GM12878 (cell line): ENCODE data around the gene MSL1. TPM values are rescaled to one million over a fixed set of nuclear protein-coding genes. Genes with fewer than 3 reads are reported as not detected.
A peak's percentile ranks its signal among the peaks of the same experiment; 100 is the strongest.

Source experiments
- BRCA1 ChIP-seq: IDR thresholded peaks from 2 replicates; pipeline ENCODE4 v1.6.1; 2011; ENCODE audit warnings: low read depth, low read length, improper control_type of control experiment
- CBX5 ChIP-seq: sonication (generic); IDR thresholded peaks from 2 replicates; pipeline ENCODE4 v1.6.1; 2016; ENCODE audit warnings: low read depth, moderate library complexity, mild to moderate bottlenecking, inconsistent platforms
- FOXM1 ChIP-seq: IDR thresholded peaks from 2 replicates; pipeline ENCODE4 v1.6.1; 2012; ENCODE audit warnings: low read depth, mild to moderate bottlenecking, inconsistent platforms, low read length, moderate library complexity
- IKZF2 ChIP-seq, 2 experiments: fragments of 450-650 bp; IDR thresholded peaks; 2 replicates each; pipeline ENCODE4 v1.6.1; 2017; ENCODE audit warnings: mild to moderate bottlenecking in 2 of 2, moderate library complexity in 2 of 2
- IRF4 ChIP-seq: IDR thresholded peaks from 2 replicates; pipeline ENCODE4 v1.6.1; 2011; ENCODE audit warnings: low read depth, low read length
- JUNB ChIP-seq: IDR thresholded peaks from 2 replicates; pipeline ENCODE4 v1.6.1; 2016; ENCODE audit warnings: antibody characterized with exemption, mild to moderate bottlenecking
- LARP7 ChIP-seq: fragments of 450-650 bp; IDR thresholded peaks from 2 replicates; pipeline ENCODE4 v1.6.1; 2017; ENCODE audit warnings: mild to moderate bottlenecking
- MEF2A ChIP-seq: IDR thresholded peaks from 2 replicates; pipeline ENCODE4 v1.6.1; 2011; ENCODE audit warnings: low read depth, mild to moderate bottlenecking, low read length, moderate library complexity; ENCODE audit not compliant: insufficient read depth
- MYC ChIP-seq: IDR thresholded peaks from 2 replicates; pipeline ENCODE4 v1.6.1; 2011; ENCODE audit warnings: mild to moderate bottlenecking, low read length, moderate library complexity, inconsistent platforms; ENCODE audit not compliant: insufficient read depth, insufficient replicate concordance, insufficient read length, severe bottlenecking
- NFYA ChIP-seq: IDR thresholded peaks from 2 replicates; pipeline ENCODE4 v1.6.1; 2011; ENCODE audit warnings: low read depth, mild to moderate bottlenecking, low read length, improper control_type of control experiment, borderline replicate concordance
- RAD51 ChIP-seq: fragments of 450-650 bp; IDR thresholded peaks from 2 replicates; pipeline ENCODE4 v1.6.1; 2016; ENCODE audit warnings: moderate library complexity, mild to moderate bottlenecking, inconsistent platforms
- RBBP5 ChIP-seq: fragments of 200-600 bp; sonication (generic); conservative IDR thresholded peaks from 2 replicates; pipeline ENCODE4 v1.6.1; 2016
- polyA plus RNA-seq, 11 experiments: library from polyadenylated mRNA; depleted of rRNA in 4 of 11; unstranded in 6 of 11; stranded (reverse) in 5 of 11; fragments of >200 nt; fragmentation: Nextera tagmentation in 4 of 11; fragmentation: Illumina TruSeq in 1 of 11; extraction: Ambion mirVana in 4 of 11; extraction: Trizol in 1 of 11; gene quantifications; 1 replicate in 1 of 11; 2 replicates in 10 of 11; pipeline versions ENCODE4 v1.2.1 to v1.2.3, GENCODE V29; 2011 to 2016; ENCODE audit warnings: inconsistent platforms in 2 of 11, missing spikeins in 2 of 11, low read depth in 1 of 11
- total RNA-seq, 4 experiments: library from RNA; depleted of rRNA in 3 of 4; stranded (reverse); fragments of >200 nt in 3 of 4; fragmentation: Illumina TruSeq in 1 of 4; extraction: Trizol in 1 of 4; gene quantifications; 2 replicates each; pipeline versions ENCODE4 v1.2.1 to v1.2.3, GENCODE V29; 2013 to 2021
- TF ChIP-seq, protein P1 (sequence below): IDR thresholded peaks from 2 replicates; pipeline ENCODE4 v1.6.1; 2011; ENCODE audit warnings: low read depth, mild to moderate bottlenecking, low read length, moderate library complexity, borderline replicate concordance; ENCODE audit errors: extremely low read depth
- TF ChIP-seq, protein P2 (sequence below): fragments of 150-350 bp; IDR thresholded peaks from 2 replicates; pipeline ENCODE4 v1.6.1; 2014; ENCODE audit warnings: mild to moderate bottlenecking, low read depth, low read length
- TF ChIP-seq, protein P3 (sequence below): IDR thresholded peaks from 2 replicates; pipeline ENCODE4 v1.6.1; 2012; ENCODE audit warnings: low read length, inconsistent platforms
- TF ChIP-seq, protein P4 (sequence below): fragments of 450-650 bp; formaldehyde crosslinking; IDR thresholded peaks from 2 replicates; pipeline ENCODE4 v1.4.0; 2020; ENCODE audit warnings: mild to moderate bottlenecking, moderate library complexity
- TF ChIP-seq, protein P5 (sequence below): fragments of 450-650 bp; formaldehyde crosslinking; IDR thresholded peaks from 2 replicates; pipeline ENCODE4 v1.4.0; 2022; ENCODE audit warnings: mild to moderate bottlenecking, moderate library complexity

The MSL1 gene
- total and polyA plus RNA-seq, 10 of the 15 experiments (the other 5 are each of a cell fraction or from before 2014, with no cell fraction given), result 6.1 to 95.2 (median 51.8) TPM

DNA sequence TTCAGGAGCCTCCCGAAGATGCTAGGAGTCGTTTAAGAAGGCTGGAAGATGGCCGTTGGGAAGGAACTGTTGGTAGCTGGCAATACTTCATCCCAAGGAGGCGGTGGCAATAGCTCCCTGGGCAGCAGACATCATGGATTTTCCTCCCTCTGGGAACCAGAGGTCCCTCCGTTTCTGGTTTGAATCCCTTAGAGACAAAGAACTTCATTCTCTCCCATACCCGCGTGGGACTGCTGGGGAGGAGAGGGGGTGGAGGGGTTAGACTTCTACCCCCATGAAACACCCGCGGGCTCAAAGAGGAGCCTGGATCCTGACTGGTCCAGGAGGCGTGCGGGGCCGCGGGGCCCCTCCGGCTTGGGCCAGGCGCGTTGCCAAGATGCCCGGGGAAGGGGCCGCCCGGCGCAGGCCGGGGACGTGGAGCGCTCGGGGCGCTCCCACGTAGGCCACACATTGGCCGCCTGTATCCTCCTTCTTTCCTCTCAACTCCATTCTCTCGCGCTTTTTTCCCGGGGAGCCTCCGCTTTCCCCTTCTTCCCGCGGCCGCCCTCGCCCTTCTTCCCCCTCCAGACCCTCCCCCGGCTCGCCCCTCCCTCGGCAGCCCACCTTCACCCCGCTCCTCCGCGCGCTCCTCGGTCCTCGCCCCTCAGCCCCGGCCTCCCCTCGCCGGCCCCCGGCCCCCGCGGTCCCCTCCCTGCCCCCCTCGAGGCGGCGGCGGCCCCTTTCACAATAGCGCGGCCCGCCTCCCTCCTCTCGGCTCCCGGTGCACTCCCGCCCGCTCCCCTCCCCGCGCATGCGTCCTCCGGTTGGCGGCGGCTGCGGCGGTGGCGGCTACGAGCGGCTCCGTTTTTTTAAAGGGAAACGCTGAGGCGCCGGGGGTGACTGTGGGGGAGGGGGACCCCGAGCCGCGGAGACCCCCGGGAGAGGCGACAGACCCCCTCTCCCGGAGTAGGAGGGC, at the start of gene MSL1 (continued):
- no peak for TF ChIP-seq CBX5
- TF ChIP-seq, protein P1, sequence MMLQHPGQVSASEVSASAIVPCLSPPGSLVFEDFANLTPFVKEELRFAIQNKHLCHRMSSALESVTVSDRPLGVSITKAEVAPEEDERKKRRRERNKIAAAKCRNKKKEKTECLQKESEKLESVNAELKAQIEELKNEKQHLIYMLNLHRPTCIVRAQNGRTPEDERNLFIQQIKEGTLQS, result no peak
- TF ChIP-seq JUNB, result no peak
- TF ChIP-seq BRCA1, result no peak
- no peak for TF ChIP-seq FOXM1
- TF ChIP-seq NFYA, result no peak
- TF ChIP-seq, protein P2, sequence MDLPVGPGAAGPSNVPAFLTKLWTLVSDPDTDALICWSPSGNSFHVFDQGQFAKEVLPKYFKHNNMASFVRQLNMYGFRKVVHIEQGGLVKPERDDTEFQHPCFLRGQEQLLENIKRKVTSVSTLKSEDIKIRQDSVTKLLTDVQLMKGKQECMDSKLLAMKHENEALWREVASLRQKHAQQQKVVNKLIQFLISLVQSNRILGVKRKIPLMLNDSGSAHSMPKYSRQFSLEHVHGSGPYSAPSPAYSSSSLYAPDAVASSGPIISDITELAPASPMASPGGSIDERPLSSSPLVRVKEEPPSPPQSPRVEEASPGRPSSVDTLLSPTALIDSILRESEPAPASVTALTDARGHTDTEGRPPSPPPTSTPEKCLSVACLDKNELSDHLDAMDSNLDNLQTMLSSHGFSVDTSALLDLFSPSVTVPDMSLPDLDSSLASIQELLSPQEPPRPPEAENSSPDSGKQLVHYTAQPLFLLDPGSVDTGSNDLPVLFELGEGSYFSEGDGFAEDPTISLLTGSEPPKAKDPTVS, result no peak
- TF ChIP-seq RBBP5, result no peak
- no peak for TF ChIP-seq MYC
- no peak for TF ChIP-seq MEF2A
- TF ChIP-seq IKZF2 (IDR thresholded peaks at IDR 0.05), result peak in 1 of 2 experiments; percentile 12; a peak in 1 of 4 replicates
- TF ChIP-seq RAD51, result no peak
- TF ChIP-seq, protein P3, sequence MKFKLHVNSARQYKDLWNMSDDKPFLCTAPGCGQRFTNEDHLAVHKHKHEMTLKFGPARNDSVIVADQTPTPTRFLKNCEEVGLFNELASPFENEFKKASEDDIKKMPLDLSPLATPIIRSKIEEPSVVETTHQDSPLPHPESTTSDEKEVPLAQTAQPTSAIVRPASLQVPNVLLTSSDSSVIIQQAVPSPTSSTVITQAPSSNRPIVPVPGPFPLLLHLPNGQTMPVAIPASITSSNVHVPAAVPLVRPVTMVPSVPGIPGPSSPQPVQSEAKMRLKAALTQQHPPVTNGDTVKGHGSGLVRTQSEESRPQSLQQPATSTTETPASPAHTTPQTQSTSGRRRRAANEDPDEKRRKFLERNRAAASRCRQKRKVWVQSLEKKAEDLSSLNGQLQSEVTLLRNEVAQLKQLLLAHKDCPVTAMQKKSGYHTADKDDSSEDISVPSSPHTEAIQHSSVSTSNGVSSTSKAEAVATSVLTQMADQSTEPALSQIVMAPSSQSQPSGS, result no peak
- peak; percentile 55; the same call in 1 of the 2 replicates for TF ChIP-seq LARP7
- no peak for TF ChIP-seq IRF4
- TF ChIP-seq, protein P4, sequence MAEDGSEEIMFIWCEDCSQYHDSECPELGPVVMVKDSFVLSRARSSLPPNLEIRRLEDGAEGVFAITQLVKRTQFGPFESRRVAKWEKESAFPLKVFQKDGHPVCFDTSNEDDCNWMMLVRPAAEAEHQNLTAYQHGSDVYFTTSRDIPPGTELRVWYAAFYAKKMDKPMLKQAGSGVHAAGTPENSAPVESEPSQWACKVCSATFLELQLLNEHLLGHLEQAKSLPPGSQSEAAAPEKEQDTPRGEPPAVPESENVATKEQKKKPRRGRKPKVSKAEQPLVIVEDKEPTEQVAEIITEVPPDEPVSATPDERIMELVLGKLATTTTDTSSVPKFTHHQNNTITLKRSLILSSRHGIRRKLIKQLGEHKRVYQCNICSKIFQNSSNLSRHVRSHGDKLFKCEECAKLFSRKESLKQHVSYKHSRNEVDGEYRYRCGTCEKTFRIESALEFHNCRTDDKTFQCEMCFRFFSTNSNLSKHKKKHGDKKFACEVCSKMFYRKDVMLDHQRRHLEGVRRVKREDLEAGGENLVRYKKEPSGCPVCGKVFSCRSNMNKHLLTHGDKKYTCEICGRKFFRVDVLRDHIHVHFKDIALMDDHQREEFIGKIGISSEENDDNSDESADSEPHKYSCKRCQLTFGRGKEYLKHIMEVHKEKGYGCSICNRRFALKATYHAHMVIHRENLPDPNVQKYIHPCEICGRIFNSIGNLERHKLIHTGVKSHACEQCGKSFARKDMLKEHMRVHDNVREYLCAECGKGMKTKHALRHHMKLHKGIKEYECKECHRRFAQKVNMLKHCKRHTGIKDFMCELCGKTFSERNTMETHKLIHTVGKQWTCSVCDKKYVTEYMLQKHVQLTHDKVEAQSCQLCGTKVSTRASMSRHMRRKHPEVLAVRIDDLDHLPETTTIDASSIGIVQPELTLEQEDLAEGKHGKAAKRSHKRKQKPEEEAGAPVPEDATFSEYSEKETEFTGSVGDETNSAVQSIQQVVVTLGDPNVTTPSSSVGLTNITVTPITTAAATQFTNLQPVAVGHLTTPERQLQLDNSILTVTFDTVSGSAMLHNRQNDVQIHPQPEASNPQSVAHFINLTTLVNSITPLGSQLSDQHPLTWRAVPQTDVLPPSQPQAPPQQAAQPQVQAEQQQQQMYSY (CRISPR knock-in tag), result no peak
- TF ChIP-seq, protein P5, sequence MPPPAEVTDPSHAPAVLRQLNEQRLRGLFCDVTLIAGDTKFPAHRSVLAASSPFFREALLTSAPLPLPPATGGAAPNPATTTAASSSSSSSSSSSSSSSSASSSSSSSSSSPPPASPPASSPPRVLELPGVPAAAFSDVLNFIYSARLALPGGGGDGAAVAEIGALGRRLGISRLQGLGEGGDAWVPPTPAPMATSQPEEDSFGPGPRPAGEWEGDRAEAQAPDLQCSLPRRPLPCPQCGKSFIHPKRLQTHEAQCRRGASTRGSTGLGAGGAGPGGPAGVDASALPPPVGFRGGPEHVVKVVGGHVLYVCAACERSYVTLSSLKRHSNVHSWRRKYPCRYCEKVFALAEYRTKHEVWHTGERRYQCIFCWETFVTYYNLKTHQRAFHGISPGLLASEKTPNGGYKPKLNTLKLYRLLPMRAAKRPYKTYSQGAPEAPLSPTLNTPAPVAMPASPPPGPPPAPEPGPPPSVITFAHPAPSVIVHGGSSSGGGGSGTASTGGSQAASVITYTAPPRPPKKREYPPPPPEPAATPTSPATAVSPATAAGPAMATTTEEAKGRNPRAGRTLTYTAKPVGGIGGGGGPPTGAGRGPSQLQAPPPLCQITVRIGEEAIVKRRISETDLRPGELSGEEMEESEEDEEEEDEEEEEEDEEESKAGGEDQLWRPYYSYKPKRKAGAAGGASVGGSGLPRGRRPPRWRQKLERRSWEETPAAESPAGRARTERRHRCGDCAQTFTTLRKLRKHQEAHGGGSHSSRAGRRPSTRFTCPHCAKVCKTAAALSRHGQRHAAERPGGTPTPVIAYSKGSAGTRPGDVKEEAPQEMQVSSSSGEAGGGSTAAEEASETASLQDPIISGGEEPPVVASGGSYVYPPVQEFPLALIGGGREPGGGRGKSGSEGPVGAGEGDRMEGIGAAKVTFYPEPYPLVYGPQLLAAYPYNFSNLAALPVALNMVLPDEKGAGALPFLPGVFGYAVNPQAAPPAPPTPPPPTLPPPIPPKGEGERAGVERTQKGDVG (CRISPR knock-in tag), result no peak
